Measurements from ENCODE around the gene SLC30A5.

SLC30A5 gene

GRCh38 chr5:69130241-69130640 lies 36.4 kb downstream of the SLC30A5 start:
- no peak for TF ChIP-seq TAF1 (IDR thresholded peaks at IDR 0.05; ENCODE audit: borderline replicate concordance, insufficient read depth, low read length)
- TF ChIP-seq POLR2AphosphoS5 (IDR thresholded peaks at IDR 0.05; ENCODE audit: low read depth, low read length) = no peak
- no peak for TF ChIP-seq REST (IDR thresholded peaks at IDR 0.05; ENCODE audit: insufficient read depth in 1 of 2, low read depth in 2 of 2, low read length in 2 of 2)
- TF ChIP-seq FOXP2 (optimal IDR thresholded peaks at IDR 0.05; ENCODE audit: borderline replicate concordance, extremely low read depth, extremely low read length, insufficient read depth) = no peak
- no peak for TF ChIP-seq SIN3A (IDR thresholded peaks at IDR 0.05; ENCODE audit: borderline replicate concordance, insufficient read depth, low read length)

DNA sequence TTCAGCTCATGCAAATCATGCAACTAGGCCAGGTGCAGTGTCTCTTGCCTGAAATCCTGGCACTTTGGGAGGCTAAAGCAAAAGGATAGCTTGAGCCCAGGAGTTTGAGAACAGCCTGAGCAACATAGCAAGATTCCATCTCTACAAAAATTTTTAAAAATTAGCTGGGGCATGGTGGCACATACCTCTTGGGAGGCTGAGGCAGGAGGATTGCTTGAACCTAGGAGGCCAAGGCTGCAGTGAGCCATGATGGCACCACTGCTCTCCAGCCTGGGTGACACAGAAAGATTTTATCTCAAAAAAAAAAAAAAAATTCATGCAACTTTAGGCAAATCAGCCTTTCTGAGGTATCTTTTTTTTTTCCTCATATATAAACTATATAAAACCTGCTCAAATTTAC lies 37.5 kb downstream of the SLC30A5 start:
- TF ChIP-seq SIN3A (IDR thresholded peaks at IDR 0.05; ENCODE audit: borderline replicate concordance, insufficient read depth, low read length) = no peak
- TF ChIP-seq TAF1 (IDR thresholded peaks at IDR 0.05; ENCODE audit: borderline replicate concordance, insufficient read depth, low read length) = no peak
- no peak for TF ChIP-seq POLR2AphosphoS5 (IDR thresholded peaks at IDR 0.05; ENCODE audit: low read depth, low read length)
- no peak for TF ChIP-seq FOXP2 (optimal IDR thresholded peaks at IDR 0.05; ENCODE audit: borderline replicate concordance, extremely low read depth, extremely low read length, insufficient read depth)
- TF ChIP-seq REST (IDR thresholded peaks at IDR 0.05; ENCODE audit: insufficient read depth in 1 of 2, low read depth in 2 of 2, low read length in 2 of 2) = no peak

GRCh38 chr5:69134126-69134525 lies 40.3 kb downstream of the SLC30A5 start:
- TF ChIP-seq REST (IDR thresholded peaks at IDR 0.05; ENCODE audit: insufficient read depth in 1 of 2, low read depth in 2 of 2, low read length in 2 of 2) (no peak), POLR2AphosphoS5 (IDR thresholded peaks at IDR 0.05; ENCODE audit: low read depth, low read length) (no peak), FOXP2 (optimal IDR thresholded peaks at IDR 0.05; ENCODE audit: borderline replicate concordance, extremely low read depth, extremely low read length, insufficient read depth) (no peak), SIN3A (IDR thresholded peaks at IDR 0.05; ENCODE audit: borderline replicate concordance, insufficient read depth, low read length) (no peak), TAF1 (IDR thresholded peaks at IDR 0.05; ENCODE audit: borderline replicate concordance, insufficient read depth, low read length) (no peak)

- no peak for TF ChIP-seq TAF1 (IDR thresholded peaks at IDR 0.05; ENCODE audit: borderline replicate concordance, insufficient read depth, low read length)
- TF ChIP-seq FOXP2 (optimal IDR thresholded peaks at IDR 0.05; ENCODE audit: borderline replicate concordance, extremely low read depth, extremely low read length, insufficient read depth) = no peak
- no peak for TF ChIP-seq REST (IDR thresholded peaks at IDR 0.05; ENCODE audit: insufficient read depth in 1 of 2, low read depth in 2 of 2, low read length in 2 of 2)
- no peak for TF ChIP-seq SIN3A (IDR thresholded peaks at IDR 0.05; ENCODE audit: borderline replicate concordance, insufficient read depth, low read length)
- TF ChIP-seq POLR2AphosphoS5 (IDR thresholded peaks at IDR 0.05; ENCODE audit: low read depth, low read length) = no peak
These were observed 42.5 kb downstream of the SLC30A5 start for GRCh38 chr5:69136293-69136692.

GRCh38 chr5:69137807-69138206 lies 44.0 kb downstream of the SLC30A5 start:
- TF ChIP-seq REST (IDR thresholded peaks at IDR 0.05; ENCODE audit: insufficient read depth in 1 of 2, low read depth in 2 of 2, low read length in 2 of 2) (no peak), POLR2AphosphoS5 (IDR thresholded peaks at IDR 0.05; ENCODE audit: low read depth, low read length) (no peak), TAF1 (IDR thresholded peaks at IDR 0.05; ENCODE audit: borderline replicate concordance, insufficient read depth, low read length) (no peak), SIN3A (IDR thresholded peaks at IDR 0.05; ENCODE audit: borderline replicate concordance, insufficient read depth, low read length) (no peak), FOXP2 (optimal IDR thresholded peaks at IDR 0.05; ENCODE audit: borderline replicate concordance, extremely low read depth, extremely low read length, insufficient read depth) (no peak)
